ENCODE data around the gene METTL2A.

GRCh38 chr17:62380253-62380652, 43.4 kb upstream of the METTL2A start, which contains the start of gene EFCAB3:
- TF ChIP-seq CTCF (IDR thresholded peaks at IDR 0.05; ENCODE audit: low read depth, low read length, poor library complexity, severe bottlenecking): no peak
- TF ChIP-seq EZH2phosphoT487 (IDR thresholded peaks at IDR 0.05; ENCODE audit: borderline replicate concordance, low read length): no peak
